ENCODE measurements around the gene RCC2. TPM values are rescaled to one million over a fixed set of nuclear protein-coding genes. Genes with fewer than 3 reads are reported as not detected.
"Not testable (repeated sequence)": the region's sequence is repeated elsewhere in the genome, so short reads cannot be mapped to it uniquely, and the experiment has no call there.

The RCC2 gene
- total RNA-seq, 2 donors from 2014 or later: 48.8 to 64.1 TPM

- DNase-seq; intact Hi-C loops (cut with DNase I, micrococcal nuclease); ATAC-seq: not testable (repeated sequence)
Measured at GRCh38 chr1:17452203-17452602, 12.7 kb upstream of the RCC2 start.

- no peak for ATAC-seq
- intact Hi-C loops (cut with DNase I, micrococcal nuclease): no loop called here
- DNase-seq: no peak
Measured at GRCh38 chr1:17451731-17452130, 12.3 kb upstream of the RCC2 start.

GRCh38 chr1:17447501-17447992 lies 8.1 kb upstream of the RCC2 start:
- no peak for DNase-seq
- no peak for ATAC-seq
- intact Hi-C loops (cut with DNase I, micrococcal nuclease): no loop called here

GRCh38 chr1:17442841-17443240 lies 3.4 kb upstream of the RCC2 start:
- ATAC-seq (no peak), DNase-seq (no peak)
- intact Hi-C loops (cut with DNase I, micrococcal nuclease): no loop called here

- ATAC-seq (no peak), DNase-seq (no peak)
- intact Hi-C loops (cut with DNase I, micrococcal nuclease): no loop called here
Measured at GRCh38 chr1:17441993-17442357, 2.5 kb upstream of the RCC2 start.

- intact Hi-C loops (cut with DNase I, micrococcal nuclease): no loop called here
- no peak for DNase-seq
- no peak for ATAC-seq
Measured at GRCh38 chr1:17441265-17441992, 2.0 kb upstream of the RCC2 start.

GRCh38 chr1:17440827-17441168 lies 1.3 kb upstream of the RCC2 start:
- no peak for ATAC-seq
- intact Hi-C loops (cut with DNase I, micrococcal nuclease): no loop called here

GRCh38 chr1:17440074-17440826 lies 773 bp upstream of the RCC2 start:
- intact Hi-C loops (cut with DNase I, micrococcal nuclease): no loop called here

More at GRCh38 chr1:17440827-17441168, 1.3 kb upstream of the RCC2 start:
- no peak for DNase-seq

GRCh38 chr1:17438318-17439249 lies 893 bp downstream of the RCC2 start:
- intact Hi-C loops (cut with DNase I, micrococcal nuclease): no loop called here
- peak; percentile 79 for ATAC-seq
- peak; percentile 73 to 89 for DNase-seq

More at GRCh38 chr1:17440074-17440826, 773 bp upstream of the RCC2 start:
- no peak for ATAC-seq
- DNase-seq: no peak

GRCh38 chr1:17437580-17438317 lies 1.7 kb downstream of the RCC2 start:
- intact Hi-C loops (cut with DNase I, micrococcal nuclease): no loop called here
- ATAC-seq (peak; percentile 59), DNase-seq (peak; percentile 35 to 60)

- intact Hi-C loops (cut with DNase I, micrococcal nuclease): no loop called here
- no peak for ATAC-seq
- DNase-seq: no peak
Measured at GRCh38 chr1:17437260-17437579, 2.3 kb downstream of the RCC2 start.

- no peak for DNase-seq
- no peak for ATAC-seq
- intact Hi-C loops (cut with DNase I, micrococcal nuclease): no loop called here
Measured at GRCh38 chr1:17436380-17437174, 2.9 kb downstream of the RCC2 start.

GRCh38 chr1:17434601-17435000 lies 4.9 kb downstream of the RCC2 start:
- intact Hi-C loops (cut with DNase I, micrococcal nuclease): no loop called here
- no peak for ATAC-seq
- DNase-seq: no peak

- no peak for ATAC-seq
- DNase-seq: no peak
- intact Hi-C loops (cut with DNase I, micrococcal nuclease): no loop called here
Measured at GRCh38 chr1:17434016-17434415, 5.5 kb downstream of the RCC2 start.

- intact Hi-C loops (cut with DNase I, micrococcal nuclease): no loop called here
- DNase-seq (no peak), ATAC-seq (no peak)
Measured at GRCh38 chr1:17433261-17433660, 6.2 kb downstream of the RCC2 start.

GRCh38 chr1:17432412-17432811 lies 7.1 kb downstream of the RCC2 start:
- DNase-seq (no peak), ATAC-seq (no peak)
- intact Hi-C loops (cut with DNase I, micrococcal nuclease): no loop called here

GRCh38 chr1:17429183-17429582 lies 10.3 kb downstream of the RCC2 start:
- ATAC-seq (no peak), DNase-seq (no peak)
- intact Hi-C loops (cut with DNase I, micrococcal nuclease): no loop called here

Measured in left colon (tissue), 2 donors.